Measurements from ENCODE around the gene NECAB3. TPM values are rescaled to one million over a fixed set of nuclear protein-coding genes. Genes with fewer than 3 reads are reported as not detected.
"Not testable (repeated sequence)": the region's sequence is repeated elsewhere in the genome, so short reads cannot be mapped to it uniquely, and the experiment has no call there.

Gene NECAB3
- total RNA-seq, 1 donor from 2014 or later, result 15.6 TPM

DNA sequence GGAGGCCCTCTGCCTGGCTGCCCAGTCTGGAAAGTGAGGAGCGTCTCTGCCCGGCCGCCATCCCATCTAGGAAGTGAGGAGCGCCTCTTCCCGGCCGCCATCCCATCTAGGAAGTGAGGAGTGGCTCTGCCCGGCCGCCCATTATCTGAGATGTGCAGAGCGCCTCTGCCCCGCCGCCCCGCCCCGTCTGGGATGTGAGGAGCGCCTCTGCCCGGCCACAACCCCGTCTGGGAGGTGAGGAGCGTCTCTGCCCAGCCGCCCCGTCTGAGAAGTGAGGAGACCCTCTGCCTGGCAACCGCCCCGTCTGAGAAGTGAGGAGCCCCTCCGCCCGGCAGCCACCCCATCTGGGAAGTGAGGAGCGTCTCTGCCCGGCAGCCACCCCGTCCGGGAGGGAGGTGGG lies 24.7 kb upstream of the NECAB3 start:
- DNase-seq (ENCODE audit: low spot score), result not testable (repeated sequence)

DNA sequence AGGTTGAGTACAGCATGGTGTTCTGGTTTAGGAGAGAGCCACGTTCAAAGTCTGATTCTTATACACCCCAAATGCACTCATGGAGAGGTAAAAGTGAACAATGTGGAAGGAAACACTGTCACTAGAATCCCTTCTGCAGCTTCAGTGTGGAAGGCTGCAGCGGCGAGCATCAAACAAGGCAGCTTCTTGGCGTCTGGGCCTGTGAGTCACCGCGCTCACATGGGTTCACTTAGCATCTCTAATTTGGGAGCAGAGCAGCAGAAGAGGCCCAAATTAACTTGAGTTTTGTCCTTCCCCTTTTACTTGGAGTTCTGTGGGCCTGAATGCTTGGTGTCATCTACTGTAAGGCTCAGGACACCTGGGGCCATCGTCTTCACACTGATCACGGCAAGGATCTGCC lies 22.9 kb upstream of the NECAB3 start:
- DNase-seq (ENCODE audit: low spot score), result no peak

DNA sequence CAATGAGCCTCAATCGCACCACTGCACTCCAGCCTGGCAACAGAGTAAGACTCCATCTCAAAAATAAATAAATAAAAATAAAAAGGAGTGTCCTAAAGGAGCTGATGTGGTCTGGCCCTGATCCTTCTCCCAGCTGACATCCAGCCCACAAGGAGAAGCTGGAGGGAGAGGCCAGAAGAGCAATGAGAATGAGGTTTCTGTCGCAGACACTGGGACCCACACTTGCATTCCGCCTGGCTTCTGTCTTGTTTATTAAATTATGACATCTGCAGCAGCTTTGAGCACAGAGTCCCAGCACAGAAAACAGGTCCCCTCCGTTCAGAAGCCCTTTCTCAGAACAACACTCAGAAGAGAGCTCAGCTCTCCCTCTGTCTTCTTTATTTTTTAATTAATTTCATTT lies 22.2 kb upstream of the NECAB3 start:
- no peak for DNase-seq (ENCODE audit: low spot score)

DNA sequence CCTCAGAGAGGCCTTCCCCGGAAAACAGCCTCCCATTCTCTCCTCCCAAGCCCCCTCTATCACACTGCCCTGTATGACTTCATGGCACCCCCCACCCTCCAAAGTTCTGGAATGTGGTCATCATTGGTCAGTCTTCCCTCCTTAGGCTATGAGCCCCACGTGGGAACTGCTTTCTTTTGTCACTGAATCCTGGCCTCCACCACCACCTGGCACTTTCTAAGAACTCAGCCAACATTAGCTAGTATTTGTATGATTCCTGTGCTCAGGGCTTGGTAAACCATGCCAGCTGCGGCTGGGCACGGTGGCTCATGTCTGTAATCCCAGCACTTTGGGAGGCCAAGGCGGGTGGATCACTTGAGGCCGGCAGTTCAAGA lies 20.4 kb upstream of the NECAB3 start:
- DNase-seq (ENCODE audit: low spot score), result no peak

DNA sequence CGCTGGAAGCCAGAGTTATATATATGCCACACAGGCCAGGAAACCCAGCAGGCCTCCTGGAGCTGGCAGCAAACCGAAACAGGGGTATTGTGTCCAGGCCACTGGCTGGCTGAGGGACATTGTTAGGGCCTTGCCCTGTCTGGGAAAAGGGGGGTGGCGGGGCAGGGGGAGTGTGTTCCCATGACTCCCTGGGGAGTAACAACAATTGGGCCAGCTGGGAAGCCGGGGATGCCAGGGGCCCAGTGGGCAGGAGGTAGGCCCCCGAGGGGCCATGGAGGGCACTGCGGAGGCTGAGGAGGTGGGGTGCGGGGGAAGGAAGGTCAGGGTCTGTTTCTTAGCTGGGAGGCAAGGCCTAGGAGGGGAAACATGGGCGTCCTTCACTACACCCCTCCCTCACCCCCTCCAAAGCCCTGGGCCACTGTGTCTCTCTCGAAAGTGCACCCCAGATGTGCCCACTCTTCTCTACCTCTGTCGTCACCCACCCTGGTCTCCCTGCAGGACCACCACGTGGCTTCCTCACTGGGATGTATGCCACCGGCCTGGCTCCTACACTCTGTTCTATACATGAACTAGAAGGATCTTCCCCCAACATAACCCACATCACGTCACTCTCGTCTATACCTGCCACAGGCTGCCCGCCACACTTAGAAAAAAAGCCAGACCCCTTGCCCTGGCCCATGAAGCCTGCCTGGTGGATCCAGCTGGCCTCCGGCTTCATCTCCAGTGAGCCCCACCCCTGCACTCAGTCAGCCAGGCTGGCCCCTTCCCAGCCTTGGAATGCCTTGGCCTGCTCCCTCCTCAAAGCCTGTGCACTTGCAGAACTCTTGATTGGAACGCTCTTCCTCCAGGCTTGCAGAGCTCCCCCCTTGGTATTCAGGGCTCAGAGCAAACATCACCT lies 19.8 kb upstream of the NECAB3 start:
- peak; percentile 79 for DNase-seq (ENCODE audit: low spot score)

DNA sequence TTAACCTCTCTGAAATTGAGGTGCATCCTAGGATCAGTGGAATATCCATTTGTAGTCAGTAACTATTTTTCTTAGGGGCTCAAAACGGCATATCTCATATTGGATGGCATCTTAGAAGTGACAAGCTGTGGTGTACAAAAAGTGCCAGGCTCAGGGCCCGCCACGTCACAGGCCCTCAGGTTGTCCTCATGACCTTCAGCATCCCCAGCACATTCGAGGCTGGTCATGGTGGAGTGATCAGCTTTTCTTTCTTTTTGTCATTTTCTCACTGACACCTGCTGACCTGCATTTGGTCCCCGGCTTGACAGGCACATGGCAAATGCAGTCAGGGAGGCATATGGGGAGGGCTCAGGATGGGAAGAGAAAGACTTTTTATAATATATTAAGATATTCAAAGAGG lies 19.1 kb upstream of the NECAB3 start:
- no peak for DNase-seq (ENCODE audit: low spot score)

DNA sequence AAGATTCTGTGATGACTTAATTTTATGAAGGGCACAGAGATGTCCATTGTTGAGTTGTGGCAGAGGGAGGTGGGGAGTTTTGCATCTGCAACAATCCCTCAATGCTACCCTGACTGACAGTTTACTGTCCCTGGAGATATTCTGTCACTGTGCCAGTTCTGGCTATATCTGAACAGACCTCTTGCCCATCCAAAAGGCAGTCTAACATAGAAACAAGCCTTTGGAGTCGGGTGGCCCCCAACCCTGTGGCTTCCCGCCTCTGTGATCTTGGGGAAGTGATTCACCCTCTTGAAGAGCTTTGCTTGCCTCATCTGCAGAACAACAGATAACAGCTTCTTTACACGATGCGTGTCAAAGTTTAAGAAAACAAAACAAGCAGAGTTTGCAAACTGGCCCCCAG lies 15.7 kb upstream of the NECAB3 start:
- DNase-seq (ENCODE audit: low spot score), result peak; percentile 71

DNA sequence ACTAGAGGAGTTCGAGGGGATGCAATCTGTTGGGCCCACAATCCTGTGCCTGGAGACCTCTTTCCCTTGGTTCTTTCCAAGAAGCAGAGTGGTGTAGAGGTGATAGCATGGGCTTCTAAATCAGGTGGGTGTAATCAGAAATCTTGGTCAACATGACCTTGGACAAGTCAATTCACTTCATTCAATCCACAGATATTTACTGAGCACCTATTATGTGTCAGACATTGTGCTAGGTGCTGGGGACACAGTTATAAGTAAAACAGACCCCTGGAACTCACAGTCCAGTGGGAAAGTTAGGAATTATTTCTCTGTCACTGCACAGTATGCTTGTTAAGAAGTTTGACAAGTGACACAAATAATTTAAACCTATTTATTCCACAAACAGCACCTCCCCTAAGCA lies 15.3 kb upstream of the NECAB3 start:
- DNase-seq (ENCODE audit: low spot score), result no peak

DNA sequence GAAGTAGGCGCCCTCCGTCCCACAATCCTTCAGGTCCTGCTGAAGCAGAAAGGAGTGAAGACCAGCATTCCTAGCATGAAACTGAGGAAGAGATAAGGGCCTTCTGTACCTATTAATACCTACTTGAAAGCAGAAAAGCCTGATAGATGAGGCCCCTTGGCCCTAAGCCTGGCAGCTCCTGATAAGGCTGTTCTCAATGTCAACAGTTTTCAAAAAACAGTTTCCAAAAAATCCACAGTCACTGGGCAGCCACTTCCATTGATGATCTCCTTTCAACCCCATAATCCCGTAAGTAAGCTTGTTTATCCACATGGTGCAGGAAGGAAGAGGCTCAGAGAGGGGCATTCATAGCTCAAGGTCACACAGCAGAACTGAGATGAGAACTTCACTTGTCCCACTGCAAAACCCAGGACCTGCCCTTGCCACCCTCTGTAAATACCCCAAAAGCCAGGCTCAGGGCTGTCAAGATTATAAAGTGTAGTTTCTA lies 14.8 kb upstream of the NECAB3 start:
- DNase-seq (ENCODE audit: low spot score), result peak; percentile 57

DNA sequence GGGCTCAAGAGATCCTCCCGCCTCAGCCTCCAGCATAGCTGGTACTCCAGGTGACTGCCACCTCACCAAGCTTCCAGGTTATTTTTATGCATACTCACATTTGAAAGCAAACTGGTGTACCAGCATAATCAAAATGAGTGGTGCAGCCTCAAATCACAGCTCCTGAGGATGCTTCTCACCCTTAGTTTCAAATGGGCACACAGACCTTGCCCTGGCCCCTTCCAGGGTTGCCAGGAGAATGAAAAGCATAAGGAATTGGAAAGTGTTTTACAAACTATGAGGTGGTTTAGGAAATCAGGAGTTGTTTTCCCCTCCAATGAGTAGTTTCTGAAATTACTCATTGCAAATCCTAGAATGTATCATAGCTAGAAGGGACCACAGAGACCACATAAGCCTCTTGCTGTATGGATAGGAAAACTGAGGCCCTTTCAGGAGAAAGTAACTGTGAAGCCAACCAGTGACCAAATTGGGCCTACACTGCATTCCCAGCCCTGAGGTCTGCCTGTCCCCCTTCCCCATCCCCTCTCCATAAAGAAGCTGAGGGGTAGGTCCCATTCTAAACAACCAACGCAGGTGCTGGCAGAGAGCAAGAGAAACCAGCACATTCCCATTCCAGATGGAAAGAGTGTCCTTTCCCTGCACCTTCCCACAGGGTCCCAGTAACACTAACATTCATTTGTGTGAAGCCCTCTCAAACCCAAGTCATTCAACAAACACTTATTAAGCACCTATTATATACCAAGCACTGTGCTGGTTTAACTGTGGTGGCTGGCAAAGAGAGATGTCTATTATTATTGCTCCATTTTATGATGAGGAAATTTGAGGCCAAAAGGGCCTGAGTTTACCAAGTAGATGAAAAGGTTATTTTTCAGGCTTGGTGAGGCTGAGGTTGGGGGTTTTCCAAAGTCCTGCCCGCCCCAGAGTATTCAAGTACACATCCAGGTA lies 14.0 kb upstream of the NECAB3 start:
- no peak for DNase-seq (ENCODE audit: low spot score)

DNA sequence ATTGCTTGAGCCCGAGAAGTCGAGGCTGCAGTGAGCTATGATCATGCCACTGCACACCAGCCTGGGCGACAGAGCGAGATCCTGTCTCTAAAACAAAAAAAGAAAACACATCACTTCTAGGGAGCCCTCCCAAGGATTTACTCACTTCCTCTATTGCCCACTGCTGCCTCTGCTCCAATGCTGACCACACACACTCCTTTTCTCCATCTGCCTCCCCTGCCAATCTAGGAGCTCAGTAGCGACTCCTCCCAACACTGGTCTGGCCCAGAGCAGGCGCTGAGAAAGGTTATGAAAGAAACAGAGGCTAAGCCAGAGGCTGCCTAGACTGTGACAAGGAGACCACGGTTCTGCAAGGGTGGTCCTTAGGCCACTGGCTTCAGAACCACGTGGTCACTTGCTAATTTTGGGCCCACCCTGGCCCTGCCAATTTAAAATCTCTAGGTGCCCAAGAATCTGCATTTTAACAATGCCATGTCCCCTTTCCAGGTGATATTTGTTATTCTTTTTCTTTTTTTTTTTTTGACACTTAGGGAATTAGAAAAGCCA lies 13.2 kb upstream of the NECAB3 start:
- peak; percentile 62 for DNase-seq (ENCODE audit: low spot score)

DNA sequence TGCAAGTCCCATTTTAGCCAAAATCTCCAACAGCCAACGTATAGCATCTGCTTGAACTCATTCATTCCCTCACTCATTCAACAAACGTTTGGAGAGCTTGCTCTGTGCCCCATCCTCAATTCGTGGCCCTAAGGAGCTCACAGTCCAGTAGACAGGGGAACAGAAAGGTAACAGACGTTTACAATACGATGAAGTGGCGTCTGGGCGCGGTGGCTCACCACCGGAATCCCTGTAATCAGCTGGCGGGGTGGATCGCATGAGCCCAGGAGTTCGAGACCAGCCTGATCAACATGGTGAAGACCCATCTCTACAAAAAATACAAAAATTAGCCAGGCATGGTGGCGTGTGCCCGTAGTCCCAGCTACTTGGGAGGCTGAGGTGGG lies 12.7 kb upstream of the NECAB3 start:
- no peak for DNase-seq (ENCODE audit: low spot score)

DNA sequence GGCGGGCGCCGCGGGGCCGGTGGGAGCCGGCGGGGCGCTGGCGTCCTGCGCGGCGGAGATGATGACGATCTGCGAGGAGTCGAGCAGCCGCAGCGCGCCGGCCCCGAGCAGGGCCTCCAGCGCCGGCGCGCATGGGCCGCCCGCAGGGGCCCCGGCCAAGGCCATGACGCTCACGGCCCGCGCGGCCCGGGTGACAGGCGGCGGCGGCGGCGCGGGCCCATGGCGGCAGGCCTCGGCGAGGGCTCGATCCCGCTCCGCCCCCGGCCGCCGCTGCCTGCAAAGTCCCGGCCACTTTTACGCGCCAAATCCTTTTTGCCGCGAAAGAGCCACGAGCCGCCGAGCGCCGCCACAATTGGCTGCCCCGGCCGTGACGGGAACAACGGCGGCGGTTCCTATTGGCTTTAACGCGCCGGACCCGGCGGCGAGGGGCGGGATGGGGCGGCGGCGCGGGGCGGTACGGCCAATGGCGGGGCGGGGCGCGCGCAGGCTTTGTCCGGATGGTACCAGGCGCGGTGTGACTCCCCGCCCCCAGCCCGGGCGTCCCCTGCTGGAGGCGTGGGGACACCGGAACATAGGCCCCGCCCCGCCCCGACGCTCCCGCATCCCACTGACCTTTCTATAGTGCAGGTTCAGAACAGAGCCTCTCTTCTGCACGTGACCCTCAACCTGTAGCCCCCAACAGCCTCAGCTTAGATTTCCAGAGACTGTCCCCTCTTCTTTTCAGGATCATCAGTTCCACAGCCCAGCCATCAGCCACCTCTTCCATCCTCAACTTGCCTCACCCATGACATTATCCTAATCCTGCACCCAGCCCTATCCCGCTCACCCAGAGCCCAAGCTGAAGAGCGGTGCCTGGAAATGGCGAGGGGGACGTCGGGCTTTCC lies 12.1 kb upstream of the NECAB3 start, which contains the start of gene E2F1:
Gene E2F1 (minus strand): TSS at position 286 of the 884 bp plus-strand sequence. CDS start 121 bp downstream, at position 165.
- DNase-seq (ENCODE audit: low spot score), result peak; percentile 96

DNA sequence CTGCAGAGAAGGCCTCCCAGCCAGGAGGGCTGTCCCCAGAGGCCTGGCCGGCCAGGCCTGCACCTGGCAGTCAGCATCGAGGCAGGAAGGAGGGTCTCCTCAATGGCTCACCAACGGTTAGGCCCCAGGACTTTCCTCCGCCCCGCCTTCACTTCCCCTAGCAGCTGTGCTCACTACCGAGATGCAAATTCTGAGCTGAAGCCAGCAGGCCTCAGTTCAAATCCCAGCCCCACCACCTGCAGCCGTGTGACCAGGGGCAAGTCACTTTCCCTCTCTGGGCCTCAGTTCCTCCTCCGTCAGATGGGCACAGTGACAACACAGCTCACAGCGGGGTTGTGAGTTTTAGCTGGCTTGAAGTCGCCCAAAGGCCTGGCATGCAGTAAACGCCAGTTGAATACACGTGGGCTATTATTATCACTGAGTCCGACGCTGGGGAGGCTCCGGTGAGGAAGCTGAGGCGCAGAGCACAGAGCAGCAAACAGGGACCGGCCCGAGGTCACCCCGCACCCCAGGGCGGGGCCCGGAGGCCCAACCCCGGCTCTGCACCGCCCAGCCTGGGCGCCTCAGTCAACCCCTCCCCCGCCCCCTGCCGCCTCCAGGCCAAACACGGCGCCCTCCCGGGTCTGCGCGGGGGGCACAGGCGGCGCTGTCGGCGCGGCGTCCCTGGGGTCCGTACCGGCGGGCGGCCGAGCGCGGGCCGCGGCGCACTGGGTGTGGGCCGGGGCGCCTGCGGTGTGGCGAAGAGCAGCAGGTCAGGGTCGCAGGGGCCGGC lies 11.3 kb upstream of the NECAB3 start:
- no peak for DNase-seq (ENCODE audit: low spot score)

DNA sequence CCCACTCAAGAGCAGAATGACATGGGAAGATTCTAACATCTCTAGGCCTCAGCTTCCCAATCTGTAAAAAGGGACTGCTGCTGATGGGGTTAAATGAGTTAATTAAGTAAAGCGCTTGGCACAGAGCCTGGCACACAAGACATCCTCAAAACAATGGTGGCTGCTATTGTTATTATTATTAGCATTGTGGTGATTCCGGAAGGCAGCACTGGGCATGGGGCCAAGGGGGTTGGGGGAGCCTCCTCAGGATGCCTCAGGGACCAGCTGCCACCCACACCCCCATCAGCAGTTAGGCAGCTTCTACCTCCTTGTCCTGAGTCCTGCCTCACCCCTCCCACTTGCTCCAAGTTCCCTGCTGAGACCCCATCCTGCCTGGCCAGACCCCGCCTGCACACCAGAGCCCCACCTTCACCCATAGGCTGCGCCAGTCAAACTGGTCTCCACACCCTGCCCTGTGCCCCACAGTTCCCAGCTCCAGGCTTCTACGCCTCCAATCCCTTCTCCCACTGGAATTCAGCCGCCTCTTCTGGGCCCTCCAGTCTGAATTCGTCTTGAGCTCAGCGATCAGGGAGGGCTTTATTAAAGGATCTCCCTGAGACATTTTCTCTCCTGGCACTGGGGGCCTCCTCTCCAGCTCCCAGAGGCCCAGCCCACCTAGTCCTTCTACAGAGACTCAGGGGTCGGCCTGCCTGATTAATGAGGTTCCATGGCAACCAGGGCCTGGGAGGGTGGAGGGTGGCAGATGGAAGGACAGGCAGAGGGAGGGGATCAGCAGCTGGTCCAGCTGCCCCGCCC lies 10.5 kb upstream of the NECAB3 start:
- peak; percentile 86 for DNase-seq (ENCODE audit: low spot score)

DNA sequence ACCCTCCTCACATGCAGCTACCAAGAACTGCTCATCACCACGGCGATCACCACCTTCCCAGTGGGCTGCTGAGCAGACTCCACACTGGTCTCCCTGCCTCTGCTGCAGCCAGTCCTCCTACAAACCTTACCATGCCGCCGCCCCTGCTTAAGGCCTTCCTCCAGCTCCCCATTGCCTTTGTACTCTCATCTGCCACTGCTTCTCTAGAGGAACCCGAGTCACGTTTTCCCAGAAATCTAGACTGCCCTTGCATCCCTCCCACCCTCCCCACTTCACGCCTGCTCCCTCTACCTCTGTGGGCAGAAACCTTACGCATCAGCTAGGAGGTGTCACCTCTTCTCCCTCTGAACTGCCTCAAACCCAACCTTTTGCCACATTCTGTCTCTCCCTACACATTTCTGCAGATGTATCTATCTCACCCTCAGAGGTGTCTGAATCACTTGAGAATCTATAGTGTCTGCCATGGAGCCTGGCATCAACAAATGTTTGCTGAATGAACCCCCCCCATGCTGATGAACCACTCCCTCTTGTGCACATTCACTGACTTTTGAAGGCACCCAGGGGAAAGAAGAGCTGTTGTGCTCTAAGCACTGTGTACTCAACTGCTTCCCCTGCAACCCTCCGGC lies 7.6 kb upstream of the NECAB3 start:
- no peak for DNase-seq (ENCODE audit: low spot score)

DNA sequence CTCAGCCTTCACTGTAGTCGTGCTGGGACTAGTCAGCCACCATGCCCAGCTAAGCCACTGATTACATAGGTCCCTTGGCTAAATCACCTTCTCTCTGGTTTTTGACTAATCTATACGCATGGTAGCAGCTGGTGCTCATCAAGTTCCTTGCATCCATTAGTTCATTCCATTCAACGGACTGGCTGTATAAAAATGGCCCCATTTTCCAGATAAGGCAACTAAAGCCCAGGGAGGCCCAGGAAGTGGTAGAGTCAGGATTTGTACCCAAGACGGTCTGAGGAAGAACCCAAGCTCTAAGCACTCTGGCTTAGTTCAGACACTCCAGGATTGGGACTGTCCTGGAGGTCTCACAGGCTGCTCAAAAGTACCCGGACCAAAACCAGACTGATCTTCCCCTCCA lies 7.1 kb upstream of the NECAB3 start:
- DNase-seq (ENCODE audit: low spot score), result no peak

DNA sequence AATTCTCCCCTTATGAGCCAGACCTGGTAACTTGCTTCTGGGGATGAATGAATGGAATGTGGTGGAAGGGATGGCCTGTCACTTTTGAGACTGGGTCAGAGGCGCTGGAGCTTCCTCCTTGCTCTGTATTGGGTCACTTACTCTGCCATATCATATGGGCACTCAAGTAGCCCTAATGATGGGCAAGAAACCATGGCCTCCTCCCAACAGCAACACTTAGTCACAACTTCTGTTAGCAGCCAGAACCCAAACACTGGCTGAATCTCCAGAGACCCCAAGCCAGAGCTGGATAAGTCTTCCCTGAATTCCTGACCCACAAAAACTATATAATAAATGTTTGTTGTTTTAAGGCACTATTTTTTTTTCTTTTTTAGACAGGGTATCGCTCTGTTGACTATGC lies 6.5 kb upstream of the NECAB3 start:
- no peak for DNase-seq (ENCODE audit: low spot score)
